ENCODE data around the gene MIOS. TPM values are rescaled to one million over a fixed set of nuclear protein-coding genes. Genes with fewer than 3 reads are reported as not detected.

Gene MIOS
- total RNA-seq, 2 experiments from 2014 or later: 40.6 to 43.0 TPM

GRCh38 chr7:7596176-7596575 lies 29.5 kb downstream of the MIOS start:
- no peak for DNase-seq
- no peak overlapping the region for H3K4me3 Mint-ChIP-seq
- no peak overlapping the region for H3K27ac Mint-ChIP-seq
- H3K36me3 Mint-ChIP-seq (ENCODE audit: low read depth): peaks cover 31% of the 10 kb centered on the region
- H3K27me3 Mint-ChIP-seq (ENCODE audit: low read depth): no peaks in the 10 kb centered on the region
- no peaks in the 10 kb centered on the region for H3K4me1 Mint-ChIP-seq (ENCODE audit: low read depth)
- CTCF ChIA-PET: interaction anchor here (1.1 to 1.5 kb wide), 4 partner anchors 24 to 439 kb away, joined by 3 to 8 read pairs (median 4); no protein-coding TSS in a partner anchor
- H3K9me3 Mint-ChIP-seq: no peaks in the 10 kb centered on the region
- intact Hi-C loops (cut with micrococcal nuclease): loop anchor here (5.0 kb wide), 1 partner anchor 441 kb away; no protein-coding TSS in a partner anchor

GRCh38 chr7:7607010-7607409 lies 40.3 kb downstream of the MIOS start:
- CTCF ChIA-PET: no interaction called here
- intact Hi-C loops (cut with micrococcal nuclease): no loop called here
- Mint-ChIP-seq H3K36me3 (ENCODE audit: low read depth) (peaks cover 9% of the 10 kb centered on the region), H3K4me3 (no peak overlapping the region), H3K27ac (no peak overlapping the region), H3K27me3 (ENCODE audit: low read depth) (no peaks in the 10 kb centered on the region), H3K4me1 (ENCODE audit: low read depth) (peaks cover 5% of the 10 kb centered on the region), H3K9me3 (no peaks in the 10 kb centered on the region)
- no peak for DNase-seq

- Mint-ChIP-seq H3K4me3 (no peak overlapping the region), H3K36me3 (ENCODE audit: low read depth) (peaks cover 9% of the 10 kb centered on the region), H3K9me3 (no peaks in the 10 kb centered on the region), H3K27me3 (ENCODE audit: low read depth) (no peaks in the 10 kb centered on the region), H3K27ac (no peak overlapping the region), H3K4me1 (ENCODE audit: low read depth) (peaks cover 8% of the 10 kb centered on the region)
- intact Hi-C loops (cut with micrococcal nuclease): no loop called here
- no peak for DNase-seq
- CTCF ChIA-PET: no interaction called here
These were observed 42.6 kb downstream of the MIOS start for GRCh38 chr7:7609330-7609729.

- no peak overlapping the region for H3K27ac Mint-ChIP-seq
- intact Hi-C loops (cut with micrococcal nuclease): no loop called here
- H3K27me3 Mint-ChIP-seq (ENCODE audit: low read depth): no peaks in the 10 kb centered on the region
- peaks cover 6% of the 10 kb centered on the region for H3K36me3 Mint-ChIP-seq (ENCODE audit: low read depth)
- H3K9me3 Mint-ChIP-seq: no peaks in the 10 kb centered on the region
- H3K4me1 Mint-ChIP-seq (ENCODE audit: low read depth): peaks cover 16% of the 10 kb centered on the region
- H3K4me3 Mint-ChIP-seq: no peak overlapping the region
- DNase-seq: no peak
- CTCF ChIA-PET: no interaction called here
These were observed 45.8 kb downstream of the MIOS start for GRCh38 chr7:7612519-7612918.

GRCh38 chr7:7613210-7613609 lies 46.5 kb downstream of the MIOS start:
- no peaks in the 10 kb centered on the region for H3K27me3 Mint-ChIP-seq (ENCODE audit: low read depth)
- intact Hi-C loops (cut with micrococcal nuclease): no loop called here
- H3K9me3 Mint-ChIP-seq: no peaks in the 10 kb centered on the region
- no peak overlapping the region for H3K4me3 Mint-ChIP-seq
- CTCF ChIA-PET: no interaction called here
- peaks cover 20% of the 10 kb centered on the region for H3K4me1 Mint-ChIP-seq (ENCODE audit: low read depth)
- peaks cover 1% of the 10 kb centered on the region for H3K36me3 Mint-ChIP-seq (ENCODE audit: low read depth)
- no peak for DNase-seq
- H3K27ac Mint-ChIP-seq: no peak overlapping the region

GRCh38 chr7:7614018-7614741 lies 47.5 kb downstream of the MIOS start:
- CTCF ChIA-PET: no interaction called here
- Mint-ChIP-seq H3K4me3 (no peak overlapping the region), H3K4me1 (ENCODE audit: low read depth) (peaks cover 24% of the 10 kb centered on the region), H3K9me3 (no peaks in the 10 kb centered on the region), H3K36me3 (ENCODE audit: low read depth) (peaks cover 1% of the 10 kb centered on the region), H3K27me3 (ENCODE audit: low read depth) (no peaks in the 10 kb centered on the region), H3K27ac (no peak overlapping the region)
- intact Hi-C loops (cut with micrococcal nuclease): no loop called here
- DNase-seq: no peak

GRCh38 chr7:7617550-7617949 lies 50.9 kb downstream of the MIOS start:
- no peaks in the 10 kb centered on the region for H3K36me3 Mint-ChIP-seq (ENCODE audit: low read depth)
- H3K4me1 Mint-ChIP-seq (ENCODE audit: low read depth): peaks cover 19% of the 10 kb centered on the region
- H3K4me3 Mint-ChIP-seq: no peak overlapping the region
- no peak overlapping the region for H3K27ac Mint-ChIP-seq
- H3K27me3 Mint-ChIP-seq (ENCODE audit: low read depth): no peaks in the 10 kb centered on the region
- CTCF ChIA-PET: no interaction called here
- intact Hi-C loops (cut with micrococcal nuclease): no loop called here
- DNase-seq: no peak
- H3K9me3 Mint-ChIP-seq: no peaks in the 10 kb centered on the region

GRCh38 chr7:7618410-7618809 lies 51.7 kb downstream of the MIOS start:
- intact Hi-C loops (cut with micrococcal nuclease): no loop called here
- Mint-ChIP-seq H3K9me3 (no peaks in the 10 kb centered on the region), H3K27me3 (ENCODE audit: low read depth) (no peaks in the 10 kb centered on the region)

GRCh38 chr7:7620236-7620635 lies 53.6 kb downstream of the MIOS start:
- intact Hi-C loops (cut with micrococcal nuclease): no loop called here
- CTCF ChIA-PET: no interaction called here
- no peaks in the 10 kb centered on the region for H3K27me3 Mint-ChIP-seq (ENCODE audit: low read depth)
- peaks cover 14% of the 10 kb centered on the region for H3K4me1 Mint-ChIP-seq (ENCODE audit: low read depth)
- no peaks in the 10 kb centered on the region for H3K36me3 Mint-ChIP-seq (ENCODE audit: low read depth)
- DNase-seq: no peak
- H3K9me3 Mint-ChIP-seq: no peaks in the 10 kb centered on the region
- no peak overlapping the region for H3K4me3 Mint-ChIP-seq
- no peak overlapping the region for H3K27ac Mint-ChIP-seq

More at GRCh38 chr7:7618410-7618809, 51.7 kb downstream of the MIOS start:
- DNase-seq: no peak
- no peak overlapping the region for H3K27ac Mint-ChIP-seq
- H3K4me3 Mint-ChIP-seq: no peak overlapping the region
- no peaks in the 10 kb centered on the region for H3K36me3 Mint-ChIP-seq (ENCODE audit: low read depth)
- CTCF ChIA-PET: no interaction called here
- peaks cover 19% of the 10 kb centered on the region for H3K4me1 Mint-ChIP-seq (ENCODE audit: low read depth)

GRCh38 chr7:7620644-7621210 lies 54.0 kb downstream of the MIOS start:
- CTCF ChIA-PET: no interaction called here
- Mint-ChIP-seq H3K27me3 (ENCODE audit: low read depth) (no peaks in the 10 kb centered on the region), H3K9me3 (peaks cover 1% of the 10 kb centered on the region), H3K4me3 (no peak overlapping the region), H3K4me1 (ENCODE audit: low read depth) (peaks cover 14% of the 10 kb centered on the region), H3K36me3 (ENCODE audit: low read depth) (no peaks in the 10 kb centered on the region), H3K27ac (no peak overlapping the region)
- intact Hi-C loops (cut with micrococcal nuclease): no loop called here
- no peak for DNase-seq

GRCh38 chr7:7628476-7628875 lies 61.8 kb downstream of the MIOS start:
- H3K36me3 Mint-ChIP-seq (ENCODE audit: low read depth): peaks cover 2% of the 10 kb centered on the region
- no peaks in the 10 kb centered on the region for H3K27me3 Mint-ChIP-seq (ENCODE audit: low read depth)
- H3K4me3 Mint-ChIP-seq: no peak overlapping the region
- H3K4me1 Mint-ChIP-seq (ENCODE audit: low read depth): no peaks in the 10 kb centered on the region
- intact Hi-C loops (cut with micrococcal nuclease): no loop called here
- CTCF ChIA-PET: interaction anchor here (0.6 kb wide), 1 partner anchor 849 kb away, joined by 3 read pairs; no protein-coding TSS in a partner anchor
- H3K27ac Mint-ChIP-seq: no peak overlapping the region
- peaks cover 11% of the 10 kb centered on the region for H3K9me3 Mint-ChIP-seq
- no peak for DNase-seq

- intact Hi-C loops (cut with micrococcal nuclease): no loop called here
- CTCF ChIA-PET: no interaction called here
- Mint-ChIP-seq H3K27me3 (ENCODE audit: low read depth) (no peaks in the 10 kb centered on the region), H3K4me3 (no peak overlapping the region), H3K9me3 (peaks cover 9% of the 10 kb centered on the region), H3K36me3 (ENCODE audit: low read depth) (peaks cover 9% of the 10 kb centered on the region), H3K4me1 (ENCODE audit: low read depth) (no peaks in the 10 kb centered on the region), H3K27ac (no peak overlapping the region)
- no peak for DNase-seq
These were observed 64.1 kb downstream of the MIOS start for GRCh38 chr7:7630626-7631329.

GRCh38 chr7:7639421-7639820 lies 72.7 kb downstream of the MIOS start:
- Mint-ChIP-seq H3K4me1 (ENCODE audit: low read depth) (peaks cover 41% of the 10 kb centered on the region), H3K27me3 (ENCODE audit: low read depth) (no peaks in the 10 kb centered on the region), H3K36me3 (ENCODE audit: low read depth) (peaks cover 41% of the 10 kb centered on the region), H3K27ac (peak overlapping the region; percentile 98), H3K9me3 (no peaks in the 10 kb centered on the region), H3K4me3 (peak overlapping the region; percentile 92)
- CTCF ChIA-PET: no interaction called here
- intact Hi-C loops (cut with micrococcal nuclease): no loop called here
- peak; percentile 15 for DNase-seq

Data from activated naive CD4-positive, alpha-beta T cell treated with anti-CD3 and anti-CD28 coated beads for 36 hours (primary cell).